HCT116 (cell line): ENCODE measurements around the gene TRPM6. TPM values are rescaled to one million over a fixed set of nuclear protein-coding genes. Genes with fewer than 3 reads are reported as not detected.

Experiments used
- ATAC-seq: fragments of 200-7000 bp; cut with Tn5 transposase; 2 replicates; pipeline ENCODE4 v1.9.1; 2020; ENCODE audit warnings: mild to moderate bottlenecking, moderate library complexity
- BruUV-seq: library from RNA; stranded (reverse); fragments of 400-500 nt; replicated peaks from 2 replicates; lab custom pipeline; 2021; lab: Mats Ljungman, UMichigan
- CTCF ChIA-PET: fragments of 300-600 bp; sonication (Branson Sonifier 250); formaldehyde crosslinking; loops from one replicate; lab custom pipeline; 2021; ENCODE audit warnings: antibody characterized with exemption; lab: Charles Lee
- POLR2A ChIA-PET: fragments of 300-600, 350-600 bp; sonication (Branson Sonifier 250); formaldehyde crosslinking; loops from one replicate; lab custom pipeline; 2021; ENCODE audit warnings: antibody characterized with exemption; lab: Charles Lee
- RAD21 ChIA-PET, 2 experiments: fragments of 300-600 bp; sonication (Branson Sonifier 250); formaldehyde crosslinking; loops; one replicate each; lab custom pipeline; 2023; ENCODE audit warnings: low total read pairs in 2 of 2; ENCODE audit not compliant: uncharacterized antibody in 2 of 2, unreplicated experiment in 2 of 2, low non-redundant PET in 1 of 2; lab: Charles Lee
- DNase-seq: peaks from one replicate; pipeline ENCODE4 v3.0.0-alpha.2; 2010; ENCODE audit warnings: low read depth, low spot score
- H2AFZ ChIP-seq: fragments of 200-600 bp; shearing (Covaris generic), sonication (generic); 2 replicates; pipeline ENCODE4 v1.6.1; 2017; ENCODE audit warnings: low read depth, mixed run types, mixed read lengths, antibody characterized with exemption, low read length; ENCODE audit not compliant: poor library complexity, severe bottlenecking
- H3K27ac ChIP-seq: 2 replicates; pipeline ENCODE4 v1.5.1; 2012; ENCODE audit warnings: low read depth, low read length
- H3K27me3 ChIP-seq: fragments of 200-600 bp; sonication (generic); 2 replicates; pipeline ENCODE4 v1.6.1; 2016; ENCODE audit warnings: mixed run types, low read length, mixed read lengths; ENCODE audit not compliant: insufficient read depth
- H3K36me3 ChIP-seq, 2 experiments: fragments of 200-500 bp in 1 of 2; fragments of 200-600 bp in 1 of 2; sonication (Bioruptor generic) in 1 of 2; sonication (generic) in 1 of 2; 2 replicates each; pipeline versions ENCODE4 v1.5.1 to v1.6.1; 2014 to 2016; ENCODE audit warnings: low read length in 2 of 2, inconsistent platforms in 1 of 2, mixed read lengths in 1 of 2, mixed run types in 1 of 2; ENCODE audit not compliant: insufficient read depth in 2 of 2, control insufficient read depth in 1 of 2
- H3K4me1 ChIP-seq, 2 experiments: fragments of 200-600 bp in 1 of 2; sonication (generic) in 1 of 2; 2 replicates each; pipeline versions ENCODE4 v1.5.1 to v1.6.1; 2012 to 2017; ENCODE audit warnings: low read length in 2 of 2, inconsistent platforms in 1 of 2, mild to moderate bottlenecking in 1 of 2, mixed read lengths in 1 of 2, mixed run types in 1 of 2, moderate library complexity in 1 of 2; ENCODE audit not compliant: insufficient read depth in 2 of 2, control insufficient read depth in 1 of 2
- H3K4me2 ChIP-seq: fragments of 200-600 bp; sonication (generic); 2 replicates; pipeline ENCODE4 v1.6.1; 2017; ENCODE audit warnings: mixed run types, low read length, mixed read lengths
- H3K4me3 ChIP-seq, 2 experiments: fragments of 200-600 bp in 1 of 2; sonication (generic) in 1 of 2; replicated peaks in 1 of 2; 2 replicates each; pipeline ENCODE4 v1.5.1; 2011 to 2016; ENCODE audit warnings: low read length in 2 of 2, control low read depth in 1 of 2, low read depth in 1 of 2, mild to moderate bottlenecking in 1 of 2, mixed read lengths in 1 of 2, mixed run types in 1 of 2
- H3K79me2 ChIP-seq: fragments of 200-600 bp; sonication (generic); 2 replicates; pipeline ENCODE4 v1.6.1; 2017; ENCODE audit warnings: mild to moderate bottlenecking, mixed run types, low read length, moderate library complexity, mixed read lengths; ENCODE audit not compliant: insufficient read depth
- H3K9ac ChIP-seq: fragments of 200-600 bp; sonication (generic); 2 replicates; pipeline ENCODE4 v1.6.1; 2016; ENCODE audit warnings: low read length, mixed read lengths
- H3K9me2 ChIP-seq: fragments of 200-600 bp; sonication (generic), shearing (Covaris generic); 2 replicates; pipeline ENCODE4 v1.6.1; 2017; ENCODE audit warnings: mixed run types, mild to moderate bottlenecking, moderate library complexity; ENCODE audit not compliant: insufficient read depth
- H3K9me3 ChIP-seq, 2 experiments: fragments of 200-500 bp in 1 of 2; fragments of 200-600 bp in 1 of 2; sonication (Bioruptor generic) in 1 of 2; sonication (generic) in 1 of 2; 2 replicates each; pipeline ENCODE4 v1.6.1; 2014 to 2017; ENCODE audit warnings: low read length in 2 of 2, mixed read lengths in 2 of 2, inconsistent platforms in 1 of 2, low read depth in 1 of 2, mild to moderate bottlenecking in 1 of 2, mixed run types in 1 of 2, moderate library complexity in 1 of 2; ENCODE audit not compliant: control insufficient read depth in 1 of 2, insufficient read depth in 1 of 2
- H4K20me1 ChIP-seq: fragments of 200-600 bp; sonication (generic), shearing (Covaris generic); 2 replicates; pipeline ENCODE4 v1.6.1; 2017; ENCODE audit warnings: mixed run types, mild to moderate bottlenecking, moderate library complexity; ENCODE audit not compliant: insufficient read depth
- CBX3 ChIP-seq: IDR thresholded peaks from 2 replicates; pipeline ENCODE4 v1.6.1; 2012; ENCODE audit warnings: low read depth
- CEBPB ChIP-seq: IDR thresholded peaks from 2 replicates; pipeline ENCODE4 v1.6.1; 2012; ENCODE audit warnings: low read depth
- EGR1 ChIP-seq: IDR thresholded peaks from 2 replicates; pipeline ENCODE4 v1.6.1; 2012; ENCODE audit warnings: low read depth
- ELF1 ChIP-seq: IDR thresholded peaks from 2 replicates; pipeline ENCODE4 v1.6.1; 2012; ENCODE audit warnings: low read depth, borderline replicate concordance
- EZH2phosphoT487 ChIP-seq: fragments of 200-600 bp; IDR thresholded peaks from 2 replicates; pipeline ENCODE4 v1.6.1; 2018; ENCODE audit warnings: antibody characterized with exemption, borderline replicate concordance
- JUND ChIP-seq: IDR thresholded peaks from 2 replicates; pipeline ENCODE4 v1.6.1; 2012
- POLR2A ChIP-seq: IDR thresholded peaks from 2 replicates; pipeline ENCODE4 v1.7.0; 2011; ENCODE audit warnings: borderline replicate concordance; ENCODE audit not compliant: insufficient read depth, insufficient read length; ENCODE audit errors: extremely low read depth
- POLR2AphosphoS5 ChIP-seq: IDR thresholded peaks from 2 replicates; pipeline ENCODE4 v1.6.1; 2011; ENCODE audit warnings: mild to moderate bottlenecking, low read depth, low read length, moderate library complexity
- RAD21 ChIP-seq: IDR thresholded peaks from 2 replicates; pipeline ENCODE4 v1.6.1; 2012; ENCODE audit warnings: low read depth, mild to moderate bottlenecking
- SP1 ChIP-seq: IDR thresholded peaks from 2 replicates; pipeline ENCODE4 v1.6.1; 2012; ENCODE audit warnings: low read depth
- TCF7L2 ChIP-seq: IDR thresholded peaks from 2 replicates; pipeline ENCODE4 v1.7.0; 2011; ENCODE audit warnings: borderline replicate concordance, inconsistent platforms; ENCODE audit not compliant: insufficient read depth, insufficient read length; ENCODE audit errors: extremely low read depth
- YY1 ChIP-seq: IDR thresholded peaks from 2 replicates; pipeline ENCODE4 v1.6.1; 2011; ENCODE audit warnings: low read length, low read depth, moderate library complexity, mild to moderate bottlenecking; ENCODE audit not compliant: insufficient replicate concordance; ENCODE audit errors: extremely low read depth
- intact Hi-C: fragments of 100-400 bp; cut with micrococcal nuclease; formaldehyde crosslinking; loops from 2 replicates; pipeline ENCODE4 v1.10.0; 2022
- total RNA-seq: library from RNA; stranded (reverse); gene quantifications from one replicate; pipeline ENCODE4 v1.2.1, GENCODE V29; 2021; ENCODE audit not compliant: unreplicated experiment
- TF ChIP-seq, protein P1 (sequence below): IDR thresholded peaks from 2 replicates; pipeline ENCODE4 v1.6.1; 2012
- TF ChIP-seq, protein P2 (sequence below), 3 experiments: fragments of 200-600 bp in 1 of 3; sonication (generic) in 1 of 3; IDR thresholded peaks in 2 of 3; conservative IDR thresholded peaks in 1 of 3; 2 replicates each; pipeline ENCODE4 v1.5.1; 2012 to 2017; ENCODE audit warnings: low read depth in 2 of 3, low read length in 2 of 3, antibody characterized with exemption in 1 of 3, borderline replicate concordance in 1 of 3, control low read depth in 1 of 3, mild to moderate bottlenecking in 1 of 3, mixed read lengths in 1 of 3, mixed run types in 1 of 3, moderate library complexity in 1 of 3; ENCODE audit not compliant: insufficient read depth in 1 of 3
- TF ChIP-seq, protein P3 (sequence below): IDR thresholded peaks from 2 replicates; pipeline ENCODE4 v1.6.1; 2012; ENCODE audit warnings: low read depth
- TF ChIP-seq, protein P4 (sequence below): IDR thresholded peaks from 2 replicates; pipeline ENCODE4 v1.6.1; 2012

The TRPM6 gene
- total RNA-seq, 1 experiment from 2014 or later, result 0.44 TPM

DNA sequence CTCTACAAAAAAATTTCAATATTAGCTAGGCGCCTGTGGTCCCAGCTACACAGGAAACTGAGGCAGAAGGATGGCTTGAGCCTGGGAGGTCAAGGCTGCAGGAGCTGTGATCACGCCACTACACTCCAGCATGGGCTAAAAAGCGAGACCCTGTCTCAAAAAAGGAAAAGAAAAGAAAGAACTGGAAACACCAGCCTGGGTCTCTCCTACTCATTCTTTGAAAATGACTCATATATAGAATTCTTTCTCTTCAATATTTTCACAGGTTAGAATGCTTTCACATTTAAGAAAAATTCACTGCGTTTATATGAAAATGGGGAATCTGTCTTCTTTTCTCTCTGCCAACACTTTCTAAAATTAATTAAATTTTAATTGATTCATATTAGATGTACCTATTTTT, 115.6 kb downstream of the TRPM6 start:
- H3K4me3 ChIP-seq, result no peak overlapping the region
- intact Hi-C loops, result no loop called here
- BruUV-seq, result no TSS peak

More for the DNA sequence above, 115.6 kb downstream of the TRPM6 start:
- Histone ChIP-seq H2AFZ (no peak overlapping the region), H3K79me2 (no peaks in the 10 kb centered on the region), H3K9me3 (no peaks in the 10 kb centered on the region), H3K27me3 (no peaks in the 10 kb centered on the region), H3K9ac (no peak overlapping the region), H3K36me3 (no peaks in the 10 kb centered on the region), H3K4me1 (peaks cover 0 to 6% of the 10 kb centered on the region in 2 experiments; a peak in 2 of 4 replicates), H4K20me1 (no peaks in the 10 kb centered on the region), H3K9me2 (no peaks in the 10 kb centered on the region), H3K27ac (no peak overlapping the region), H3K4me2 (no peak overlapping the region)
- ATAC-seq (no peak), DNase-seq (no peak)
- ChIA-PET POLR2A (no interaction called here), CTCF (interaction anchor here (0.9 to 3.4 kb wide), 7 partner anchors 133 to 1571 kb away, joined by 3 to 20 read pairs (median 8); partner anchors contain the start of genes C9orf40, CARNMT1, NMRK1 and OSTF1), RAD21 (no interaction called here)
- TF ChIP-seq YY1 (no peak), RAD21 (no peak), TCF7L2 (no peak), CEBPB (no peak), EZH2phosphoT487 (no peak), SP1 (no peak), POLR2AphosphoS5 (no peak), ELF1 (no peak), POLR2A (no peak), EGR1 (no peak), CBX3 (no peak), JUND (no peak)
- TF ChIP-seq, protein P1, sequence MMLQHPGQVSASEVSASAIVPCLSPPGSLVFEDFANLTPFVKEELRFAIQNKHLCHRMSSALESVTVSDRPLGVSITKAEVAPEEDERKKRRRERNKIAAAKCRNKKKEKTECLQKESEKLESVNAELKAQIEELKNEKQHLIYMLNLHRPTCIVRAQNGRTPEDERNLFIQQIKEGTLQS, result no peak
- TF ChIP-seq, protein P2, sequence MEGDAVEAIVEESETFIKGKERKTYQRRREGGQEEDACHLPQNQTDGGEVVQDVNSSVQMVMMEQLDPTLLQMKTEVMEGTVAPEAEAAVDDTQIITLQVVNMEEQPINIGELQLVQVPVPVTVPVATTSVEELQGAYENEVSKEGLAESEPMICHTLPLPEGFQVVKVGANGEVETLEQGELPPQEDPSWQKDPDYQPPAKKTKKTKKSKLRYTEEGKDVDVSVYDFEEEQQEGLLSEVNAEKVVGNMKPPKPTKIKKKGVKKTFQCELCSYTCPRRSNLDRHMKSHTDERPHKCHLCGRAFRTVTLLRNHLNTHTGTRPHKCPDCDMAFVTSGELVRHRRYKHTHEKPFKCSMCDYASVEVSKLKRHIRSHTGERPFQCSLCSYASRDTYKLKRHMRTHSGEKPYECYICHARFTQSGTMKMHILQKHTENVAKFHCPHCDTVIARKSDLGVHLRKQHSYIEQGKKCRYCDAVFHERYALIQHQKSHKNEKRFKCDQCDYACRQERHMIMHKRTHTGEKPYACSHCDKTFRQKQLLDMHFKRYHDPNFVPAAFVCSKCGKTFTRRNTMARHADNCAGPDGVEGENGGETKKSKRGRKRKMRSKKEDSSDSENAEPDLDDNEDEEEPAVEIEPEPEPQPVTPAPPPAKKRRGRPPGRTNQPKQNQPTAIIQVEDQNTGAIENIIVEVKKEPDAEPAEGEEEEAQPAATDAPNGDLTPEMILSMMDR (IDR thresholded peaks at IDR 0.05 in 2 of 3, conservative IDR thresholded peaks at IDR 0.05 in 1 of 3; ENCODE audit: borderline replicate concordance in 1 of 3, insufficient read depth in 1 of 3, low read depth in 2 of 3, low read length in 2 of 3), result no peak
- TF ChIP-seq, protein P3, sequence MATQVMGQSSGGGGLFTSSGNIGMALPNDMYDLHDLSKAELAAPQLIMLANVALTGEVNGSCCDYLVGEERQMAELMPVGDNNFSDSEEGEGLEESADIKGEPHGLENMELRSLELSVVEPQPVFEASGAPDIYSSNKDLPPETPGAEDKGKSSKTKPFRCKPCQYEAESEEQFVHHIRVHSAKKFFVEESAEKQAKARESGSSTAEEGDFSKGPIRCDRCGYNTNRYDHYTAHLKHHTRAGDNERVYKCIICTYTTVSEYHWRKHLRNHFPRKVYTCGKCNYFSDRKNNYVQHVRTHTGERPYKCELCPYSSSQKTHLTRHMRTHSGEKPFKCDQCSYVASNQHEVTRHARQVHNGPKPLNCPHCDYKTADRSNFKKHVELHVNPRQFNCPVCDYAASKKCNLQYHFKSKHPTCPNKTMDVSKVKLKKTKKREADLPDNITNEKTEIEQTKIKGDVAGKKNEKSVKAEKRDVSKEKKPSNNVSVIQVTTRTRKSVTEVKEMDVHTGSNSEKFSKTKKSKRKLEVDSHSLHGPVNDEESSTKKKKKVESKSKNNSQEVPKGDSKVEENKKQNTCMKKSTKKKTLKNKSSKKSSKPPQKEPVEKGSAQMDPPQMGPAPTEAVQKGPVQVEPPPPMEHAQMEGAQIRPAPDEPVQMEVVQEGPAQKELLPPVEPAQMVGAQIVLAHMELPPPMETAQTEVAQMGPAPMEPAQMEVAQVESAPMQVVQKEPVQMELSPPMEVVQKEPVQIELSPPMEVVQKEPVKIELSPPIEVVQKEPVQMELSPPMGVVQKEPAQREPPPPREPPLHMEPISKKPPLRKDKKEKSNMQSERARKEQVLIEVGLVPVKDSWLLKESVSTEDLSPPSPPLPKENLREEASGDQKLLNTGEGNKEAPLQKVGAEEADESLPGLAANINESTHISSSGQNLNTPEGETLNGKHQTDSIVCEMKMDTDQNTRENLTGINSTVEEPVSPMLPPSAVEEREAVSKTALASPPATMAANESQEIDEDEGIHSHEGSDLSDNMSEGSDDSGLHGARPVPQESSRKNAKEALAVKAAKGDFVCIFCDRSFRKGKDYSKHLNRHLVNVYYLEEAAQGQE, result no peak
- TF ChIP-seq, protein P4, sequence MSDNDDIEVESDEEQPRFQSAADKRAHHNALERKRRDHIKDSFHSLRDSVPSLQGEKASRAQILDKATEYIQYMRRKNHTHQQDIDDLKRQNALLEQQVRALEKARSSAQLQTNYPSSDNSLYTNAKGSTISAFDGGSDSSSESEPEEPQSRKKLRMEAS, result no peak
